ENCODE results near the gene SMIM1. TPM values are rescaled to one million over a fixed set of nuclear protein-coding genes. Genes with fewer than 3 reads are reported as not detected.

Gene SMIM1
- total and polyA plus RNA-seq, 2 donors from 2014 or later, result 7.0 to 49.5 TPM

- H3K27me3 ChIP-seq (ENCODE audit: control insufficient read depth, insufficient read depth, low read length), result no peaks in the 10 kb centered on the region
- DNase-seq (peak in 1 of 5 donors; percentile 81), FAIRE-seq (no peak)
- intact Hi-C loops (cut with DNase I), result no loop called here
- no peak overlapping the region for H3K27ac ChIP-seq (ENCODE audit: low read depth in 2 of 2, low read length in 2 of 2)
- no peaks in the 10 kb centered on the region for H3K4me1 ChIP-seq (ENCODE audit: control insufficient read depth in 2 of 3, insufficient read depth in 2 of 3, low read depth in 1 of 3, low read length in 3 of 3)
- H3K9me3 ChIP-seq (ENCODE audit: control insufficient read depth in 2 of 3, insufficient read depth in 1 of 3, low read length in 3 of 3), result no peaks in the 10 kb centered on the region
- no peak overlapping the region for H3K4me3 ChIP-seq (ENCODE audit: low read length in 3 of 3)
- no peak overlapping the region for H3K9ac ChIP-seq (ENCODE audit: low read length in 3 of 3)
- TF ChIP-seq, protein P1, sequence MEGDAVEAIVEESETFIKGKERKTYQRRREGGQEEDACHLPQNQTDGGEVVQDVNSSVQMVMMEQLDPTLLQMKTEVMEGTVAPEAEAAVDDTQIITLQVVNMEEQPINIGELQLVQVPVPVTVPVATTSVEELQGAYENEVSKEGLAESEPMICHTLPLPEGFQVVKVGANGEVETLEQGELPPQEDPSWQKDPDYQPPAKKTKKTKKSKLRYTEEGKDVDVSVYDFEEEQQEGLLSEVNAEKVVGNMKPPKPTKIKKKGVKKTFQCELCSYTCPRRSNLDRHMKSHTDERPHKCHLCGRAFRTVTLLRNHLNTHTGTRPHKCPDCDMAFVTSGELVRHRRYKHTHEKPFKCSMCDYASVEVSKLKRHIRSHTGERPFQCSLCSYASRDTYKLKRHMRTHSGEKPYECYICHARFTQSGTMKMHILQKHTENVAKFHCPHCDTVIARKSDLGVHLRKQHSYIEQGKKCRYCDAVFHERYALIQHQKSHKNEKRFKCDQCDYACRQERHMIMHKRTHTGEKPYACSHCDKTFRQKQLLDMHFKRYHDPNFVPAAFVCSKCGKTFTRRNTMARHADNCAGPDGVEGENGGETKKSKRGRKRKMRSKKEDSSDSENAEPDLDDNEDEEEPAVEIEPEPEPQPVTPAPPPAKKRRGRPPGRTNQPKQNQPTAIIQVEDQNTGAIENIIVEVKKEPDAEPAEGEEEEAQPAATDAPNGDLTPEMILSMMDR (IDR thresholded peaks at IDR 0.05; ENCODE audit: borderline replicate concordance, extremely low read depth, insufficient read depth), result no peak
- peaks cover 5 to 20% (median 9%) of the 10 kb centered on the region in 3 donors for H3K36me3 ChIP-seq (ENCODE audit: control insufficient read depth in 2 of 3, insufficient read depth in 3 of 3, low read length in 3 of 3)
These were observed 32.5 kb upstream of the SMIM1 start for GRCh38 chr1:3740042-3740441.

DNA sequence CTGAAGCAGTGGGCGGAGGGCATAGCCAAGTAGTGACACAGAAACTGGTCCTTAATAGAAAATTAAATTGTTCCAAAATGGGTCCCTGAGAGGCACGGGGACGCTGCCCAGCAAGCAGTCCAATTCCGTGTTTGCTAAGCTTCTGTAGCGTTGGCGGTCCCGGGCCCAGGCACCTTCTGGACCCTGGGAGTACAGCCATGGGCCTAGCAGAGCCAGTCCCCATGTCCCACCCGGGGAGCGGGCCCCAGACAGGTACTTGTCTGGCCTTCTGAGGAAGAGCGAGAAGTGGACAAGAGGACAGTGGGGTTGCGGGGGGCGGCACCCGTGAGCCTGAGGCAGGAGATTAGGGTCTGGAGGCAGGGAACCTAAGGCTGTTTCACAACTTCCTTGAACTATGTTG, 31.8 kb upstream of the SMIM1 start:
- Histone ChIP-seq H3K9ac (ENCODE audit: low read length in 3 of 3) (no peak overlapping the region), H3K9me3 (ENCODE audit: control insufficient read depth in 2 of 3, insufficient read depth in 1 of 3, low read length in 3 of 3) (no peaks in the 10 kb centered on the region), H3K4me3 (ENCODE audit: low read length in 3 of 3) (no peak overlapping the region), H3K36me3 (ENCODE audit: control insufficient read depth in 2 of 3, insufficient read depth in 3 of 3, low read length in 3 of 3) (peaks cover 5 to 20% (median 9%) of the 10 kb centered on the region in 3 donors), H3K4me1 (ENCODE audit: control insufficient read depth in 2 of 3, insufficient read depth in 2 of 3, low read depth in 1 of 3, low read length in 3 of 3) (no peaks in the 10 kb centered on the region), H3K27ac (ENCODE audit: low read depth in 2 of 2, low read length in 2 of 2) (no peak overlapping the region), H3K27me3 (ENCODE audit: control insufficient read depth, insufficient read depth, low read length) (no peaks in the 10 kb centered on the region)
- DNase-seq (peak in 1 of 5 donors; percentile 71), FAIRE-seq (no peak)
- intact Hi-C loops (cut with DNase I), result no loop called here
- TF ChIP-seq, protein P1 (IDR thresholded peaks at IDR 0.05; ENCODE audit: borderline replicate concordance, extremely low read depth, insufficient read depth), result no peak

DNA sequence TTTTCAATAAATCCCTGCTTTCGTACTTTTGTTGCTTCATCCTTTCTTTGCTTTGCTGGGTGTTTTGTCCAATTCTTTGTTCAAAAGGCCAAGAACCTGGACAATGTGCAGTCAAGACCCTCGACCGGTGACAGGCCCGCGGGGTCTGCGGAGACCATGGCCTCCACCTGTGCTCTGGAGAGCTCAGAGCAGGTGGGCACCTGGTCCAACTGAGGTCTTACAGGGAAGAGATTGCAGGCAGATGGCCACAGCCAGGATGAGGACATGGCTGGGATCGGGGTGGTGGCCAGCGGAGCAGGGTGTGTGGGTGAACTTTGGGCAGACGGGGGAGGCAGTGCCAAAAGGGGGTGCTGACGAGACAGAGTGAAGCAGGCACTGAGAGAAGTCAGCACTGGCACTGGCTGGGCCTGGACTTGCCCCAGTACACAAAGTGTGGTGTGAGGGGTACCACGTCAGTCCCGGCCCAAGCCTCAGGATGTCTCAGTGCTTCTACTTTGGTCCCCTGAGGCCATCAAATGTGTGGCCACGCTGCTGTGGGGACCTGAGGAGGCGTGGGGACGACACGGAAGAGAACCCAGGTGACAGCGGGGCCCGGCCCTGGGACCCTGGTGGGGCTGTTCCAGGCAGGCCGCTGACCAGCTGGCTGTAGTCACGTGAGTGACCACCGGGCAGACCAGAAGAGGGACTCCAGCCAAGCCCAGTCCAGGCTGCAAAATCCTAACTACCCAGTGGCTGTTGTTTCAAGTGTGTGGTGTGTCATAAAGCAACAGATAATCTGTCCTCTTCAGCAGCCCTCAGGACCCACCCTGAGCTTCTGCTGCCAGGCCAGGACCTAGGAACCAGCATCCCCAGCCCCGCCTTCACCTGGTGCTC, 30.7 kb upstream of the SMIM1 start:
- Histone ChIP-seq H3K27me3 (ENCODE audit: control insufficient read depth, insufficient read depth, low read length) (no peaks in the 10 kb centered on the region), H3K9me3 (ENCODE audit: control insufficient read depth in 2 of 3, insufficient read depth in 1 of 3, low read length in 3 of 3) (no peaks in the 10 kb centered on the region), H3K4me1 (ENCODE audit: control insufficient read depth in 2 of 3, insufficient read depth in 2 of 3, low read depth in 1 of 3, low read length in 3 of 3) (peaks cover 0 to 7% (median 0%) of the 10 kb centered on the region in 3 donors), H3K27ac (ENCODE audit: low read depth in 2 of 2, low read length in 2 of 2) (no peak overlapping the region), H3K36me3 (ENCODE audit: control insufficient read depth in 2 of 3, insufficient read depth in 3 of 3, low read length in 3 of 3) (peaks cover 5 to 20% (median 7%) of the 10 kb centered on the region in 3 donors), H3K9ac (ENCODE audit: low read length in 3 of 3) (no peak overlapping the region), H3K4me3 (ENCODE audit: low read length in 3 of 3) (no peak overlapping the region)
- DNase-seq, result peak in 1 of 5 donors; percentile 46
- intact Hi-C loops (cut with DNase I), result no loop called here
- TF ChIP-seq, protein P1 (IDR thresholded peaks at IDR 0.05; ENCODE audit: borderline replicate concordance, extremely low read depth, insufficient read depth), result no peak
- FAIRE-seq, result no peak
